Measurements from ENCODE around the gene VEPH1. TPM values are rescaled to one million over a fixed set of nuclear protein-coding genes. Genes with fewer than 3 reads are reported as not detected.
A peak's percentile ranks its signal among the peaks of the same experiment; 100 is the strongest.

VEPH1 gene
- total and polyA plus RNA-seq, 3 donors from 2014 or later, result 2.7 to 8.1 (median 3.0) TPM

DNA sequence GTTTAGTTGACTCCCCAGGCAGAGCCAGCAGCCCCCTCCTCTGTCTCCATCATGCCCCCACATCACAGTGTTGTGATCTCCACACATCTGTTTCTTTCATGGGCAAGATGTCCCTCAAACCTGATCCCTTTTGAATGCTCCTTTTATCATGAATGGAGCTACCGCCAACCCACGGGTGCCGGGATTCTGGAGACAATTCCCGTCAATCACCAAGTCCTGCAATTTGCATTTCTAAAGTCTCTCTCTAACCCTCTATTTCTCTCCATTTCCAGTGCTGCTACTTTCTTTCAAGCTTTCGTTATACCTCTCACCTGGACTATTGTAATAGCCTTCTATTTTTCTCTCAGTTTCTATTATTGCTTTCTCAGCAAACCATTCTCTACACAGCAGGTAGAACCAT, 253.6 kb downstream of the VEPH1 start:
- TF ChIP-seq POLR2A (IDR thresholded peaks at IDR 0.05), result no peak
- peaks cover 32% of the 10 kb centered on the region for H3K4me1 ChIP-seq
- intact Hi-C loops (cut with DNase I; ENCODE audit: low total_unique reads), result no loop called here
- 85 to 92% methylated on average over 5 of the region's 5 CpGs for WGBS, 2 donors
- H3K27ac ChIP-seq, result peak overlapping the region; percentile 81 to 85
- H3K27me3 ChIP-seq, result no peaks in the 10 kb centered on the region
- H3K4me3 ChIP-seq, result no peak overlapping the region
- no peaks in the 10 kb centered on the region for H3K36me3 ChIP-seq (ENCODE audit: low read depth, missing control alignments)
- no peaks in the 10 kb centered on the region for H3K9me3 ChIP-seq
- no peak for DNase-seq

DNA sequence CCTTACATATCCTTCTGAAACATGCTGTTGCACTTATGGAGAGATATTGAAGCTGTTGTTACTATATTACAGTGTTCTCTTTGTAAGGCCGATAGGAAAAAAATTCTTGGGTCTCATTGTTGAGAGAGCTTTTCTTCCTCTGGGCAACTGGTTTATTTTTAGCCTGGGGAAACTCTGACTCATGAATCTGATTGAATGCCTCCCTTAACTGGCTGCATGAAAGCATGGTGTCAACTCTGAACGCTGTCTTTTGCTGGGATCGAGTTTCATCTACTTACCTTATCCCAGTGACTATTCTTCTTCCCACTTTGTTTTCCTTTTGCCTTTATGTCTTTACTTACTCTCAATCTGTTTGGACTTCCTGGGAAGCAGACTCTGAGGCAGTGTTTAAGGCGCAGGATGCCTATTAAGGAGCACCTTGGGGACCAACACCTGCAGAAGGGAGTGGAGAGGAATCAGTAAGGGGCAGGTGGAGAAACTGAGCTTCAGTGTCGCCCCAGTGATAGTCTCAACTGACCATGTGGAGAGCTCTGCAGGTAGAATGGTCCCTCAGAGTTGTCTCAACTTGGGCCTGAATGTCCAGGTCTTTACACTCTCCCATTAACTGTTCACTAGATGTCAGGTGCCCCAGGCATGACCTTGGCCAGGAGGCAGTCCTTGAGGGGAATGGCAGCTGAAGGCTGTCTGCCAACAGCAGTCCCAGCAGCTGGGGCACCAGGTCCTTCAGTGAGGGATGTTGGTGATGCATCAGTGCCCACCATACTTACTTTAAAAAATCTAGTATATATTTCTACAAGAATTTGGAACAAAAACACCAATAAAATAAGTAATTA, 254.4 kb downstream of the VEPH1 start:
- Histone ChIP-seq H3K27ac (peak overlapping the region; percentile 81 to 85), H3K27me3 (no peaks in the 10 kb centered on the region), H3K36me3 (ENCODE audit: low read depth, missing control alignments) (no peaks in the 10 kb centered on the region), H3K9me3 (no peaks in the 10 kb centered on the region), H3K4me1 (peaks cover 32% of the 10 kb centered on the region), H3K4me3 (no peak overlapping the region)
- peak; percentile 48 for DNase-seq
- 45 to 62% methylated on average over 5 of the region's 5 CpGs for WGBS, 2 donors
- TF ChIP-seq POLR2A (IDR thresholded peaks at IDR 0.05), result no peak
- TF ChIP-seq, protein P1, sequence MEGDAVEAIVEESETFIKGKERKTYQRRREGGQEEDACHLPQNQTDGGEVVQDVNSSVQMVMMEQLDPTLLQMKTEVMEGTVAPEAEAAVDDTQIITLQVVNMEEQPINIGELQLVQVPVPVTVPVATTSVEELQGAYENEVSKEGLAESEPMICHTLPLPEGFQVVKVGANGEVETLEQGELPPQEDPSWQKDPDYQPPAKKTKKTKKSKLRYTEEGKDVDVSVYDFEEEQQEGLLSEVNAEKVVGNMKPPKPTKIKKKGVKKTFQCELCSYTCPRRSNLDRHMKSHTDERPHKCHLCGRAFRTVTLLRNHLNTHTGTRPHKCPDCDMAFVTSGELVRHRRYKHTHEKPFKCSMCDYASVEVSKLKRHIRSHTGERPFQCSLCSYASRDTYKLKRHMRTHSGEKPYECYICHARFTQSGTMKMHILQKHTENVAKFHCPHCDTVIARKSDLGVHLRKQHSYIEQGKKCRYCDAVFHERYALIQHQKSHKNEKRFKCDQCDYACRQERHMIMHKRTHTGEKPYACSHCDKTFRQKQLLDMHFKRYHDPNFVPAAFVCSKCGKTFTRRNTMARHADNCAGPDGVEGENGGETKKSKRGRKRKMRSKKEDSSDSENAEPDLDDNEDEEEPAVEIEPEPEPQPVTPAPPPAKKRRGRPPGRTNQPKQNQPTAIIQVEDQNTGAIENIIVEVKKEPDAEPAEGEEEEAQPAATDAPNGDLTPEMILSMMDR (IDR thresholded peaks at IDR 0.05), result no peak
- intact Hi-C loops (cut with DNase I; ENCODE audit: low total_unique reads), result no loop called here

DNA sequence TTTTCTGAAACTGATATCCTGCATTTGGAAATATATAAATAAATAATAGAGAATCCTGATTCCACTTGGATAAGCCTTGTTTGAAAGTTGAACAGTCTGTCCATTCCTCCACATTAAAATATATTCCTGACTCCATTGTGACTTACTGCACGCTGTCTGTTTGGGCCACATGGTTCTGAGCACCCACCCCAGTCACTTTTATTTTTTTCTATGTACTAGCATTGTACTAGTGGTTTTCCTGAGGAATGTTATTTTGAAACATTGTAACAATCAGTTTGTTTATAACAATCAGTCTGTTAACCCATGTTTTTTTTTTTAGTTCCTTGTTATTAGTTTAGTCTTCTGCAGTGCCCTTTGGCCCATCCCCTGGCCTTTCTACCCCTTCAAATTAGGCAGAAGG, 255.8 kb downstream of the VEPH1 start:
- peak overlapping the region; percentile 81 to 85 for H3K27ac ChIP-seq
- 49 to 64% methylated on average over 1 of the region's 1 CpG for WGBS, 2 donors
- intact Hi-C loops (cut with DNase I; ENCODE audit: low total_unique reads), result no loop called here
- no peaks in the 10 kb centered on the region for H3K36me3 ChIP-seq (ENCODE audit: low read depth, missing control alignments)
- no peak overlapping the region for H3K4me3 ChIP-seq
- no peak for TF ChIP-seq POLR2A (IDR thresholded peaks at IDR 0.05)
- TF ChIP-seq, protein P1 (IDR thresholded peaks at IDR 0.05), result no peak
- H3K9me3 ChIP-seq, result no peaks in the 10 kb centered on the region
- peak; percentile 29 for DNase-seq
- H3K27me3 ChIP-seq, result no peaks in the 10 kb centered on the region
- peaks cover 32% of the 10 kb centered on the region for H3K4me1 ChIP-seq

DNA sequence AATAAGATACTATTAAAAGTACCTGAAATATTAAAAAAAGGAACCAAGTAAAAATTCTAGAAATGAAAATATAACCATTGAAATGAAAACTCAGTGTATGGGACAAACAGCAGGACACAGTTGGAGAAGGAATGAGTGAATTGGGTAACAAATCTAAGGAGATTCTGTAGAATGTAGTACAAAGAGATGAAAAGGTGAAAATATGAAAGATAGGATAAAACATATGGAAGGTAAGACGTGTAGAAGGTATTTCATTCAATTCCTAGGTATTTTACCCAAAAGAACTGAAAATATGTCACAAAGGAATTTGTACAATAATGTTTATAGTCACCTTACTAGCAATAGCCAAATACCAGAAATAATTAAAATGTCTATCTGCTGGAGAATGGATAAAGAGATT, 260.4 kb downstream of the VEPH1 start:
- Histone ChIP-seq H3K4me3 (no peak overlapping the region), H3K36me3 (ENCODE audit: low read depth, missing control alignments) (no peaks in the 10 kb centered on the region), H3K9me3 (no peaks in the 10 kb centered on the region), H3K27ac (no peak overlapping the region), H3K4me1 (peaks cover 15% of the 10 kb centered on the region), H3K27me3 (no peaks in the 10 kb centered on the region)
- intact Hi-C loops (cut with DNase I; ENCODE audit: low total_unique reads), result no loop called here
- DNase-seq, result no peak
- TF ChIP-seq, protein P1 (IDR thresholded peaks at IDR 0.05), result no peak
- TF ChIP-seq POLR2A (IDR thresholded peaks at IDR 0.05), result no peak
- WGBS, 2 donors, result 84 to 89% methylated on average over 1 of the region's 1 CpG

DNA sequence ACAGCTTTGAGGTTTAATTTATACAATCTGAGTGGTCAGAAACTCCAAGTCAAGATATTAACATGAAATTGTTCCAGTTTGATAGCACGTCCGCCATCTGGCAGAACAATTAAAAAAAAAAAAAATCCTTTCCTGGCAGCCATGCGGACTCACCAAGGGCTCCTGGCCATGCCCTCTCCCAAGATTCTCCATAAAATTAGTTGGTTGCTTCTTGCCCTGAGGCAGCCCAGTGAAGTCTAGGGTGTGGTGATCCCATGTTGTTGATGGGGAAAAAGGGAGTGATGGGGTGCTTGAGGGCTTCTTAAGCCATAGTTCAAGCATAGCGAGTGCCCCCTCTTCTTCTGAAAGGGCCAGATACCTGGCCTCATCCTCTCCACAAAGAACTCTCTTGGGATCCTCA, 261.6 kb downstream of the VEPH1 start:
- Histone ChIP-seq H3K9me3 (no peaks in the 10 kb centered on the region), H3K27me3 (no peaks in the 10 kb centered on the region), H3K4me3 (no peak overlapping the region), H3K36me3 (ENCODE audit: low read depth, missing control alignments) (no peaks in the 10 kb centered on the region), H3K27ac (no peak overlapping the region), H3K4me1 (peaks cover 2% of the 10 kb centered on the region)
- intact Hi-C loops (cut with DNase I; ENCODE audit: low total_unique reads), result no loop called here
- WGBS, 2 donors, result 93 to 97% methylated on average over 4 of the region's 4 CpGs
- DNase-seq, result no peak
- TF ChIP-seq POLR2A (IDR thresholded peaks at IDR 0.05), result no peak
- TF ChIP-seq, protein P1 (IDR thresholded peaks at IDR 0.05), result no peak

Measured in testis (tissue), 3 donors.